GM23338 (cell line): ENCODE measurements around the gene TLE3. TPM values are rescaled to one million over a fixed set of nuclear protein-coding genes. Genes with fewer than 3 reads are reported as not detected.

Experiments
- ATAC-seq: fragments of 200-7000 bp; cut with Tn5 transposase; 3 replicates; pipeline ENCODE4 v1.9.1; 2020
- DNase-seq: peaks from one replicate; pipeline ENCODE4 v3.0.0-alpha.2; 2015; ENCODE audit warnings: low spot score
- H2AFZ ChIP-seq: fragments of 200-600 bp; sonication (generic); 2 replicates; pipeline ENCODE4 v1.8.0; 2016; ENCODE audit warnings: antibody characterized with exemption, mild to moderate bottlenecking, moderate library complexity
- H3F3A ChIP-seq: fragments of 200-600 bp; sonication (generic); replicated peaks from 2 replicates; pipeline ENCODE4 v1.8.0; 2017; ENCODE audit warnings: antibody characterized with exemption, mixed run types, low read depth
- H3K27ac ChIP-seq: fragments of 200-600 bp; sonication (generic); 2 replicates; pipeline ENCODE4 v1.6.1; 2016; ENCODE audit warnings: low read depth
- H3K27me3 ChIP-seq: fragments of 200-600 bp; sonication (generic); 2 replicates; pipeline ENCODE4 v1.8.0; 2016; ENCODE audit warnings: mild to moderate bottlenecking, mixed run types, moderate library complexity; ENCODE audit not compliant: insufficient read depth
- H3K36me3 ChIP-seq: fragments of 200-600 bp; sonication (generic); 2 replicates; pipeline ENCODE4 v1.8.0; 2016; ENCODE audit warnings: mild to moderate bottlenecking; ENCODE audit not compliant: insufficient read depth
- H3K4me1 ChIP-seq: fragments of 200-600 bp; sonication (generic); 2 replicates; pipeline ENCODE4 v1.8.0; 2016; ENCODE audit warnings: mild to moderate bottlenecking, moderate library complexity; ENCODE audit not compliant: insufficient read depth
- H3K4me2 ChIP-seq: fragments of 200-600 bp; sonication (generic); 2 replicates; pipeline ENCODE4 v1.7.1; 2017; ENCODE audit warnings: mixed run types
- H3K4me3 ChIP-seq: fragments of 200-600 bp; sonication (generic); 2 replicates; pipeline ENCODE4 v1.6.1; 2016; ENCODE audit warnings: mixed run types
- H3K79me2 ChIP-seq: fragments of 200-600 bp; sonication (generic); replicated peaks from 2 replicates; pipeline ENCODE4 v1.8.0; 2017; ENCODE audit warnings: mild to moderate bottlenecking; ENCODE audit not compliant: insufficient read depth
- H3K9me2 ChIP-seq: fragments of 200-600 bp; sonication (generic); 2 replicates; pipeline ENCODE4 v1.8.0; 2017; ENCODE audit not compliant: insufficient read depth
- H4K20me1 ChIP-seq: fragments of 200-600 bp; sonication (generic); replicated peaks from 2 replicates; pipeline ENCODE4 v1.8.0; 2017; ENCODE audit warnings: mild to moderate bottlenecking; ENCODE audit not compliant: insufficient read depth
- H3K27ac Mint-ChIP-seq: 2 replicates; pipeline ENCODE4 v1.8.0; 2020; ENCODE audit warnings: inconsistent platforms, mild to moderate bottlenecking, moderate library complexity, mixed read lengths
- H3K27me3 Mint-ChIP-seq: 3 replicates; pipeline ENCODE4 v1.8.0; 2022; ENCODE audit warnings: low read depth, mild to moderate bottlenecking, moderate library complexity, mixed read lengths, inconsistent platforms; ENCODE audit not compliant: insufficient read depth, poor library complexity
- H3K36me3 Mint-ChIP-seq: 3 replicates; pipeline ENCODE4 v1.8.0; 2021; ENCODE audit warnings: low read depth, mild to moderate bottlenecking, inconsistent platforms, moderate library complexity, mixed read lengths
- H3K4me1 Mint-ChIP-seq: 3 replicates; pipeline ENCODE4 v1.8.0; 2020; ENCODE audit warnings: mild to moderate bottlenecking, inconsistent platforms, mixed read lengths
- H3K4me3 Mint-ChIP-seq: 3 replicates; pipeline ENCODE4 v1.8.0; 2021; ENCODE audit warnings: moderate library complexity, mild to moderate bottlenecking, inconsistent platforms, mixed read lengths
- H3K9me3 Mint-ChIP-seq: 3 replicates; pipeline ENCODE4 v1.8.0; 2020; ENCODE audit warnings: moderate library complexity, mild to moderate bottlenecking, inconsistent platforms, mixed read lengths
- CREB1 ChIP-seq: fragments of 250-450 bp; sonication (Bioruptor Pico); IDR thresholded peaks from 2 replicates; pipeline ENCODE4 v1.5.0; 2020; ENCODE audit warnings: low read depth, mild to moderate bottlenecking, moderate library complexity
- EZH2 ChIP-seq: fragments of 200-600 bp; sonication (generic); IDR thresholded peaks from one replicate; pipeline ENCODE4 v1.8.0; 2017; ENCODE audit warnings: antibody characterized with exemption, mild to moderate bottlenecking, low read depth; ENCODE audit not compliant: unreplicated experiment
- EZH2phosphoT487 ChIP-seq: fragments of 200-600 bp; sonication (generic); IDR thresholded peaks from one replicate; pipeline ENCODE4 v1.8.1; 2018; ENCODE audit warnings: antibody characterized with exemption; ENCODE audit not compliant: unreplicated experiment
- JUNB ChIP-seq: IDR thresholded peaks from one replicate; pipeline ENCODE4 v1.6.1; 2016; ENCODE audit warnings: antibody characterized with exemption; ENCODE audit not compliant: unreplicated experiment
- POLR2AphosphoS5 ChIP-seq: IDR thresholded peaks from 2 replicates; pipeline ENCODE4 v1.6.1; 2016; ENCODE audit warnings: antibody characterized with exemption, low read depth
- ZNF114 ChIP-seq: fragments of 250-450 bp; sonication (Bioruptor Pico); IDR thresholded peaks from 2 replicates; pipeline ENCODE4 v1.5.0; 2020; ENCODE audit warnings: mild to moderate bottlenecking, moderate library complexity
- polyA plus RNA-seq: library from polyadenylated mRNA; unstranded; fragments of >200 nt; fragmentation: Nextera tagmentation; extraction: Ambion mirVana; gene quantifications from 2 replicates; pipeline ENCODE4 v1.2.1, GENCODE V29; 2016
- total RNA-seq: library from RNA; depleted of rRNA; stranded (reverse); fragments of >200 nt; shearing (Covaris generic); gene quantifications from 2 replicates; pipeline ENCODE4 v1.2.3, GENCODE V29; 2014
- TF ChIP-seq, protein P1 (sequence below): fragments of 250-450 bp; sonication (Bioruptor Pico); IDR thresholded peaks from 2 replicates; pipeline ENCODE4 v1.5.0; 2020; ENCODE audit warnings: mild to moderate bottlenecking, moderate library complexity
- TF ChIP-seq, protein P2 (sequence below), 2 experiments: fragments of 200-600 bp in 1 of 2; sonication (generic) in 1 of 2; conservative IDR thresholded peaks; 2 replicates each; pipeline versions ENCODE4 v1.5.1 to v1.6.1; 2016 to 2017; ENCODE audit warnings: antibody characterized with exemption in 2 of 2, low read depth in 2 of 2, mild to moderate bottlenecking in 2 of 2, moderate library complexity in 1 of 2

The TLE3 gene
- total and polyA plus RNA-seq, 2 experiments from 2014 or later: 10.4 to 79.5 TPM

DNA sequence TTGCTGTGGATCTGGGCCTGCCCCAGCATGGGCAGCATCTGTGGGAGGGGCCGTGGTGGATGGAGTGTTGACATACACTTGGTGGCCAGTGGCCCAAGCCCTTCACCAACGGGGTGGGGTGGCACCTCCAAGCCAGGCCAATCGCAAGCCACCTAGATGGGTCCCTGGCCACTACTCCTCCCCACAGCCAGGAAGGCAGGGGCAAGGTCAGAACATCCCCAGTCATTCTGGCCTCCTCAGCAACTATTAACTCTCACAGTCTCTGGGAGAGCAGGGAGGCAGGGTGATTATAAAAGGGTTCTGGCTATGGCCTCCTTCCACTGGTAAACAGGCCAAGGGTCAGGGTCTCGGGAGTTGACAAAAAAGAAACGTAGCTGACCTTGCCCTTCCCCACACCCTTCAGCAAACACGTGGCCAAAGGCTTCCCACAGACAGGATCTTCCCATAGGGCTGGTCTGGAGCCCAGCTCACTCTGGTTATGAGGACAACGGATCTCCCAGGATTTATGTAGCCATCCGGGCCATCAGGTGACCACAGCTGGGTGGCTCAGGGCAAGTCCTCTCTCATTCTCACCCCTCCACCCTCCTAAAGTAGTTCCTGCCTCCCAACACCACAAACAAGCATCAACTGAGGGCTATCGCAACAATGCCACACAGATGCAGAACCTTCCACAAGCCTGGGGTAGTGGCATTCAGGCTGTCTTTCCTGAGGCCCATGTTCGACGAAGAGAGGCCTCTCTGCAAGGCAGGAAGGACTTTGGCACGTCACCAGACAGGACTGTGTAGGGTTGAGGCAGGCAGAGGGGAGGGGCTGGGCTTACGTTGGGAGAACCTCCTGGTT, 18.9 kb downstream of the TLE3 start:
- H4K20me1 ChIP-seq: peaks cover 19% of the 10 kb centered on the region
- peak overlapping the region; percentile 1; the same call in 1 of the 2 replicates for H3K4me2 ChIP-seq
- no peaks in the 10 kb centered on the region for H3K27me3 ChIP-seq
- H2AFZ ChIP-seq: no peak overlapping the region
- H3K4me1 Mint-ChIP-seq: peaks cover 80% of the 10 kb centered on the region
- peaks cover 69% of the 10 kb centered on the region for H3K79me2 ChIP-seq
- peak overlapping the region; percentile 71; the same call in 1 of the 2 replicates for H3K27ac Mint-ChIP-seq
- no peaks in the 10 kb centered on the region for H3K9me2 ChIP-seq
- TF ChIP-seq CREB1 (CRISPR knock-in tag): no peak
- no peak overlapping the region for H3K27ac ChIP-seq
- peaks cover 13% of the 10 kb centered on the region for H3K36me3 ChIP-seq
- peaks cover 41% of the 10 kb centered on the region for H3K4me1 ChIP-seq
- H3K9me3 Mint-ChIP-seq: no peaks in the 10 kb centered on the region
- H3K27me3 Mint-ChIP-seq: peaks cover 11% of the 10 kb centered on the region
- DNase-seq: no peak
- ATAC-seq: no peak
- no peak overlapping the region for H3K4me3 ChIP-seq
- peaks cover 57% of the 10 kb centered on the region for H3K36me3 Mint-ChIP-seq
- no peak overlapping the region; the same call in 2 of the 3 replicates for H3K4me3 Mint-ChIP-seq
- H3F3A ChIP-seq: no peaks in the 10 kb centered on the region

DNA sequence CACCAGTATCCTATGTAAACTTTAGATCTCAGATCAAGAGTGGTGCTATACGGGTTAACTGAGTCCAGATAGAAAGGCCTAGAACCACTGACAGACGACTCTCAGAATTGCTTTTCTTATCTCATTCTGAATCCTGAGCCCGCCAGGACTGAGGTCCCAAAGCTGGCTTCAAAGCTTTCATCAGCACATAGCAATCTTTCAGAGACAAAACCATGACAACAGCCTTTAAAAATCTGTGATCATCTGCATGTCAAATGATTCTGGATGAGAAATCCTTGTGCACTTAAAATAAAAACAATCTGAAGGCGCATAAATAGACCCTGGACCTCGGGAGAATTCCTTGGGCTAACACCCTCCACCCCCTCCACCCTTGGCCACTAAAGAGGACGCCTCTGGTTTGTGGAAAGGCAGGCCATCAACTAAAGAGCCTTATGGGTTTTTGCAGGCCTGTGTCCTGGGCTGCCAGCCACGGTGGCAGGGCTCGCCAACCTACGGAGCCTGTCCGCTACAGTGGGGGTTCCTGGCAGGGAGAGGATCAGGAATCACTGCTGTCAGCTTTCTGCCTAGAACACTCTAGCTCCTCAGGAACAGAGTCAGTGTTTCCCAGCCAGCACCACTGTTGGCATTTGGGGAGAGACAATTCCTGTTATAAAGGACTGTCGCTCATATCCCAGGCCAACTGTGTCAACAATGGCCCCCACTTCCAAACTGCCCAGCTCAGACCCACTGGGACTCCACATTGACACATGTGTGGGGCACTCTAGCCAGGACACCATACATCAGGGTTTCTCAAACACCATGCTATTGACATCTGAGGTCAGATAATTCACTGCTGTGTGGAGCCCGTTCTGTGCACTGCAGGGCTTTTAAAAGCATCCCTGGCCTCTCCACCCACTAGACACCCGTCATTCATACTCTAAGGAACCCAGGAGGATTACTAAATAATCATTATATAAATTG, 20.2 kb downstream of the TLE3 start:
- Mint-ChIP-seq H3K27me3 (peaks cover 11% of the 10 kb centered on the region), H3K4me1 (peaks cover 68% of the 10 kb centered on the region), H3K4me3 (no peak overlapping the region), H3K36me3 (peaks cover 63% of the 10 kb centered on the region), H3K27ac (no peak overlapping the region), H3K9me3 (no peaks in the 10 kb centered on the region)
- Histone ChIP-seq H2AFZ (no peak overlapping the region), H3K9me2 (no peaks in the 10 kb centered on the region), H3K79me2 (peaks cover 57% of the 10 kb centered on the region), H3K36me3 (peaks cover 13% of the 10 kb centered on the region), H3K4me1 (peaks cover 29% of the 10 kb centered on the region), H4K20me1 (peaks cover 12% of the 10 kb centered on the region), H3F3A (no peaks in the 10 kb centered on the region), H3K4me2 (no peak overlapping the region), H3K4me3 (no peak overlapping the region), H3K27me3 (no peaks in the 10 kb centered on the region), H3K27ac (no peak overlapping the region)
- no peak for ATAC-seq
- no peak for DNase-seq
- TF ChIP-seq POLR2AphosphoS5 (no peak), CREB1 (CRISPR knock-in tag) (no peak), ZNF114 (CRISPR knock-in tag) (no peak), EZH2 (no peak), EZH2phosphoT487 (no peak), JUNB (no peak)
- TF ChIP-seq, protein P1, sequence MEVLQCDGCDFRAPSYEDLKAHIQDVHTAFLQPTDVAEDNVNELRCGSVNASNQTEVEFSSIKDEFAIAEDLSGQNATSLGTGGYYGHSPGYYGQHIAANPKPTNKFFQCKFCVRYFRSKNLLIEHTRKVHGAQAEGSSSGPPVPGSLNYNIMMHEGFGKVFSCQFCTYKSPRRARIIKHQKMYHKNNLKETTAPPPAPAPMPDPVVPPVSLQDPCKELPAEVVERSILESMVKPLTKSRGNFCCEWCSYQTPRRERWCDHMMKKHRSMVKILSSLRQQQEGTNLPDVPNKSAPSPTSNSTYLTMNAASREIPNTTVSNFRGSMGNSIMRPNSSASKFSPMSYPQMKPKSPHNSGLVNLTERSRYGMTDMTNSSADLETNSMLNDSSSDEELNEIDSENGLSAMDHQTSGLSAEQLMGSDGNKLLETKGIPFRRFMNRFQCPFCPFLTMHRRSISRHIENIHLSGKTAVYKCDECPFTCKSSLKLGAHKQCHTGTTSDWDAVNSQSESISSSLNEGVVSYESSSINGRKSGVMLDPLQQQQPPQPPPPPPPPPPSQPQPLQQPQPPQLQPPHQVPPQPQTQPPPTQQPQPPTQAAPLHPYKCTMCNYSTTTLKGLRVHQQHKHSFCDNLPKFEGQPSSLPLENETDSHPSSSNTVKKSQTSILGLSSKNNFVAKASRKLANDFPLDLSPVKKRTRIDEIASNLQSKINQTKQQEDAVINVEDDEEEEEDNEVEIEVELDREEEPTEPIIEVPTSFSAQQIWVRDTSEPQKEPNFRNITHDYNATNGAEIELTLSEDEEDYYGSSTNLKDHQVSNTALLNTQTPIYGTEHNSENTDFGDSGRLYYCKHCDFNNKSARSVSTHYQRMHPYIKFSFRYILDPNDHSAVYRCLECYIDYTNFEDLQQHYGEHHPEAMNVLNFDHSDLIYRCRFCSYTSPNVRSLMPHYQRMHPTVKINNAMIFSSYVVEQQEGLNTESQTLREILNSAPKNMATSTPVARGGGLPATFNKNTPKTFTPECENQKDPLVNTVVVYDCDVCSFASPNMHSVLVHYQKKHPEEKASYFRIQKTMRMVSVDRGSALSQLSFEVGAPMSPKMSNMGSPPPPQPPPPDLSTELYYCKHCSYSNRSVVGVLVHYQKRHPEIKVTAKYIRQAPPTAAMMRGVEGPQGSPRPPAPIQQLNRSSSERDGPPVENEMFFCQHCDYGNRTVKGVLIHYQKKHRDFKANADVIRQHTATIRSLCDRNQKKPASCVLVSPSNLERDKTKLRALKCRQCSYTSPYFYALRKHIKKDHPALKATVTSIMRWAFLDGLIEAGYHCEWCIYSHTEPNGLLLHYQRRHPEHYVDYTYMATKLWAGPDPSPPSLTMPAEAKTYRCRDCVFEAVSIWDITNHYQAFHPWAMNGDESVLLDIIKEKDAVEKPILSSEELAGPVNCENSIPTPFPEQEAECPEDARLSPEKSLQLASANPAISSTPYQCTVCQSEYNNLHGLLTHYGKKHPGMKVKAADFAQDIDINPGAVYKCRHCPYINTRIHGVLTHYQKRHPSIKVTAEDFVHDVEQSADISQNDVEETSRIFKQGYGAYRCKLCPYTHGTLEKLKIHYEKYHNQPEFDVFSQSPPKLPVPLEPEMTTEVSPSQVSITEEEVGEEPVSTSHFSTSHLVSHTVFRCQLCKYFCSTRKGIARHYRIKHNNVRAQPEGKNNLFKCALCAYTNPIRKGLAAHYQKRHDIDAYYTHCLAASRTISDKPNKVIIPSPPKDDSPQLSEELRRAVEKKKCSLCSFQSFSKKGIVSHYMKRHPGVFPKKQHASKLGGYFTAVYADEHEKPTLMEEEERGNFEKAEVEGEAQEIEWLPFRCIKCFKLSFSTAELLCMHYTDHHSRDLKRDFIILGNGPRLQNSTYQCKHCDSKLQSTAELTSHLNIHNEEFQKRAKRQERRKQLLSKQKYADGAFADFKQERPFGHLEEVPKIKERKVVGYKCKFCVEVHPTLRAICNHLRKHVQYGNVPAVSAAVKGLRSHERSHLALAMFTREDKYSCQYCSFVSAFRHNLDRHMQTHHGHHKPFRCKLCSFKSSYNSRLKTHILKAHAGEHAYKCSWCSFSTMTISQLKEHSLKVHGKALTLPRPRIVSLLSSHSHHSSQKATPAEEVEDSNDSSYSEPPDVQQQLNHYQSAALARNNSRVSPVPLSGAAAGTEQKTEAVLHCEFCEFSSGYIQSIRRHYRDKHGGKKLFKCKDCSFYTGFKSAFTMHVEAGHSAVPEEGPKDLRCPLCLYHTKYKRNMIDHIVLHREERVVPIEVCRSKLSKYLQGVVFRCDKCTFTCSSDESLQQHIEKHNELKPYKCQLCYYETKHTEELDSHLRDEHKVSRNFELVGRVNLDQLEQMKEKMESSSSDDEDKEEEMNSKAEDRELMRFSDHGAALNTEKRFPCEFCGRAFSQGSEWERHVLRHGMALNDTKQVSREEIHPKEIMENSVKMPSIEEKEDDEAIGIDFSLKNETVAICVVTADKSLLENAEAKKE: no peak
- TF ChIP-seq, protein P2, sequence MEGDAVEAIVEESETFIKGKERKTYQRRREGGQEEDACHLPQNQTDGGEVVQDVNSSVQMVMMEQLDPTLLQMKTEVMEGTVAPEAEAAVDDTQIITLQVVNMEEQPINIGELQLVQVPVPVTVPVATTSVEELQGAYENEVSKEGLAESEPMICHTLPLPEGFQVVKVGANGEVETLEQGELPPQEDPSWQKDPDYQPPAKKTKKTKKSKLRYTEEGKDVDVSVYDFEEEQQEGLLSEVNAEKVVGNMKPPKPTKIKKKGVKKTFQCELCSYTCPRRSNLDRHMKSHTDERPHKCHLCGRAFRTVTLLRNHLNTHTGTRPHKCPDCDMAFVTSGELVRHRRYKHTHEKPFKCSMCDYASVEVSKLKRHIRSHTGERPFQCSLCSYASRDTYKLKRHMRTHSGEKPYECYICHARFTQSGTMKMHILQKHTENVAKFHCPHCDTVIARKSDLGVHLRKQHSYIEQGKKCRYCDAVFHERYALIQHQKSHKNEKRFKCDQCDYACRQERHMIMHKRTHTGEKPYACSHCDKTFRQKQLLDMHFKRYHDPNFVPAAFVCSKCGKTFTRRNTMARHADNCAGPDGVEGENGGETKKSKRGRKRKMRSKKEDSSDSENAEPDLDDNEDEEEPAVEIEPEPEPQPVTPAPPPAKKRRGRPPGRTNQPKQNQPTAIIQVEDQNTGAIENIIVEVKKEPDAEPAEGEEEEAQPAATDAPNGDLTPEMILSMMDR (conservative IDR thresholded peaks at IDR 0.05; ENCODE audit: low read depth in 2 of 2): no peak
